T47D (cell line): Measurements from ENCODE around the gene SORBS1.

Experiments used
- DNase-seq, 2 experiments: peaks; one replicate each; pipeline versions ENCODE4 v3.0.0 to v3.0.0-alpha.2; 2011 to 2012; ENCODE audit warnings: low read depth in 1 of 2, low spot score in 1 of 2
- JUND ChIP-seq: IDR thresholded peaks from 2 replicates; pipeline ENCODE4 v1.6.1; 2012; ENCODE audit warnings: low read depth
- in situ Hi-C: cut with HindIII; loops from 2 replicates; pipeline ENCODE4 v1.10.0; 2016; ENCODE audit warnings: low sequenced_read_pairs, low pct_unique_long_range_greater_than_20kb

SORBS1 gene

GRCh38 chr10:95516774-95517373, 44.3 kb downstream of the SORBS1 start:
- in situ Hi-C loops = no loop called here
- no peak for DNase-seq
- TF ChIP-seq JUND = no peak

- DNase-seq = no peak
- in situ Hi-C loops = no loop called here
- no peak for TF ChIP-seq JUND
These were observed 47.2 kb downstream of the SORBS1 start for GRCh38 chr10:95513941-95514392.

- peak in 1 of 2 experiments; percentile 18 for DNase-seq
- in situ Hi-C loops = no loop called here
- TF ChIP-seq JUND = no peak
These were observed 48.1 kb downstream of the SORBS1 start for GRCh38 chr10:95513008-95513589.

GRCh38 chr10:95511314-95511713, 49.9 kb downstream of the SORBS1 start:
- in situ Hi-C loops = no loop called here
- no peak for TF ChIP-seq JUND
- no peak for DNase-seq

GRCh38 chr10:95509251-95509650, 51.9 kb downstream of the SORBS1 start:
- in situ Hi-C loops = no loop called here
- TF ChIP-seq JUND = no peak
- no peak for DNase-seq

- in situ Hi-C loops = no loop called here
- DNase-seq = no peak
- TF ChIP-seq JUND = no peak
These were observed 52.4 kb downstream of the SORBS1 start for GRCh38 chr10:95508730-95509129.

GRCh38 chr10:95506056-95506737, 55.0 kb downstream of the SORBS1 start:
- DNase-seq = no peak

GRCh38 chr10:95505641-95506040, 55.5 kb downstream of the SORBS1 start:
- no peak for DNase-seq
- no peak for TF ChIP-seq JUND
- in situ Hi-C loops = no loop called here

More at GRCh38 chr10:95506056-95506737, 55.0 kb downstream of the SORBS1 start:
- in situ Hi-C loops = no loop called here
- no peak for TF ChIP-seq JUND

- no peak for TF ChIP-seq JUND
- in situ Hi-C loops = no loop called here
- no peak for DNase-seq
These were observed 56.0 kb downstream of the SORBS1 start for GRCh38 chr10:95505084-95505610.

- in situ Hi-C loops = no loop called here
- TF ChIP-seq JUND = no peak
- no peak for DNase-seq
These were observed 56.9 kb downstream of the SORBS1 start for GRCh38 chr10:95504246-95504691.

GRCh38 chr10:95503526-95503925, 57.6 kb downstream of the SORBS1 start:
- in situ Hi-C loops = no loop called here

GRCh38 chr10:95503001-95503400, 58.2 kb downstream of the SORBS1 start:
- in situ Hi-C loops = no loop called here
- DNase-seq = no peak
- no peak for TF ChIP-seq JUND

More at GRCh38 chr10:95503526-95503925, 57.6 kb downstream of the SORBS1 start:
- TF ChIP-seq JUND = no peak
- DNase-seq = no peak

- no peak for TF ChIP-seq JUND
- in situ Hi-C loops = no loop called here
- no peak for DNase-seq
These were observed 58.8 kb downstream of the SORBS1 start for GRCh38 chr10:95502377-95502776.
